Activated gamma-delta T cell (primary cell): Measurements from ENCODE around the gene FRY.

ENCODE experiments used
- DNase-seq: peaks from one replicate; lab custom pipeline; 2025; lab: John Stamatoyannopoulos, UW

The FRY gene

DNA sequence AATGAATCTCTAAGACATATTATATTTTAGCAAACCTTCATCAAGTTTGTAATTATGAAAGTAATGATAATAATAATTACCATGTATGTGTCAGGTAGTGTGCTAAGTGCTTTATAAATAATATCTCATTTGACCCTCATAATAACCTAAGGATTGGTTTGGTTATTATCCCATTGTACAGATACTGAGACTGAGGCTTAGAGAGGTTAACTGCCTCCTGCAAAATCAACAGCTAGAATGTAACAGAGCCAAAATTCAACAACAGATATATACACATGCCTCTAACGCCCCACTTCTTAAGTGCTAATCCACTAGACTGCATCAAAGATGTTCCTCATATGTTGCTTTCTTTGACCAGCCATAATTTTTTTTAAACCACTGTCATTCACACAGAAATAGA lies 142.8 kb downstream of the FRY start:
- DNase-seq = no peak

DNA sequence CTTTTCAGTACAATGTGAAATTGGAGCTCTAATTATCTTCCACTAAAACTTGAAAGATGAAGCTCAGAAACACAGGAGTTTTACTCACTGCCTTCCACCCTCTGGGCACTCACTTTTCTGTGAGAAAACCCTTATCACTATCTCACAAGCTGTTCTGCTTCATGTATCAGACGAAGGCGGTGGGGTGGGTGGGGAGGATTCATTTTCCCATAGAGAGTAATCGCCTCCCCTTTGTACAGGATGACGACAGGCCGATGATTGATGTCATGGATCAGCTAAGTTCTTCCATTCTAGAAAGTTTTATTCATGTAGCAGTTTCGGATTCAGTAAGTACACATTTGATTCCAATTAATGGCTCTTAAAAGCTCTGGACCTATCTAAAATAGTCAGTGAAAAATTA lies 143.7 kb downstream of the FRY start:
- no peak for DNase-seq

DNA sequence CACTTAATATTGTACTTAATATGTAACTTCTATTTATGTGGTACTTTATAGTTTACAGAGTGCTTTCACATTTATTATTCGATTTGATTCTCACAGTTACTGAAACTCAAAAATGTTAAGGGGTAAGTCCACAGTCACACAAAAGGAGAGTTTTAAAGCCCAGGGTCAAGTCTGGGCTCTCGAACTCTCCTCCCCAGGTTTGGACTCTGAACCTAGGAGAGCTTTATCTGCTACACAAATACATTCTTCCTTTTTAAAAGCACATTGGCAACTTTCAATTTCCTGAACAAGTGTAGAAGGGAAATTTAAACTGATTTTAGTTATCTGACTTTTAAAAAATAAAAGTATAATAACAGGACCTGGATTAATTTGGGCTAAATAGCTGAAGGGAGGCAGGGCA lies 144.4 kb downstream of the FRY start:
- DNase-seq = no peak

DNA sequence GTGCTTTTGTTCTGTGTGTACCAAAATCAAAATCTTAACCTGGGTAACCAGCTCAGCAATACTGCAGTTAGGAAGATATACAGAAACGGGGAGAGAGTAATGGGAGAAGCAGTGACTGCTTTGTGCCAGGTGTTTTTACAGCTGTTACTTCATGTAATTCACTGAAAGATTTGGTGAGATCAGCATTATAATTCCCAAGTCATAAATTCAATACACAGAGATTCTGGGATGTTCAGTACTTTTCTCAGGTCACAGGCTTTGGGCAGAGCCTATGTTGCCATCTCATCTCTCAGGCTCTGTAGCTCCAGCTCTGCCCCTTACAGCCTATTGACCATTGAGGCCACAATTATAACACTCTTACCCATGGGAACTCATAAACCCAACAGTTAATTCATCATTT lies 145.1 kb downstream of the FRY start:
- DNase-seq = no peak

DNA sequence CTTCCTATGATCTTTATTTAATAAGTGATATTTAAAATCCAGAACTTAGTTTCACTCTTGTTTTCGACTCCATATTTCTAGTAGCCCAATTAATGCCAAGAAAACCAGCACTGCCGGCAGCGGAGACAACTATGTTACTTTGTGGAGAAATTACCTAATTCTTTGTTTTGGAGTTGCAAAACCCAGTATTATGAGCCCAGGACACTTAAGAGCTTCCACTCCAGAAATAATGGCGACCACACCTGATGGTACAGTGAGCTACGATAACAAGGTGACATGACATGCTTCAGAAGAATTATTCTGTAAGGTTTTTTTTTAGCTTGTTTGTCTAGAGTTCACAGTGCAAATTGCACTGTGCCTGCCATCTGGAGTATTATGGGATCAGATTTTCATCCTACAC lies 147.2 kb downstream of the FRY start:
- DNase-seq = no peak

DNA sequence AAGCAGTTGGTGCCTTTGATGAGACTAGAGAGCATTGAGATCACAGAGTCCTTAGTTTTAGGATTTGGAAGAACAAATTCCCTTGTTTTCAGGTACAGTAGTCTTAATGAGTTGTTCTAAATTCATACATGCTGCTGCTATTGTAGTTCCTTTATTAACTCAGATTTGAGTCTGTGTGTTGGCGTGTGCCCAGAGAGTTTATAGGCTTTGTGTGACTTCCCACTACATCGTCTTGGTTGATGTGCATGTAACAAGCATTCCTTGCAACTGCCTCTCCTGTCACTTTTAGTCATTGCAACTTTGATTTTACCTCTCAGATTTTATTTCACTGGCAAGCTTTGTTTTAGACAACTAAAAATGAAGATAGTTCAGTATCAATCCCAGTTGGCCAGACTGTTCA lies 148.1 kb downstream of the FRY start:
- no peak for DNase-seq

DNA sequence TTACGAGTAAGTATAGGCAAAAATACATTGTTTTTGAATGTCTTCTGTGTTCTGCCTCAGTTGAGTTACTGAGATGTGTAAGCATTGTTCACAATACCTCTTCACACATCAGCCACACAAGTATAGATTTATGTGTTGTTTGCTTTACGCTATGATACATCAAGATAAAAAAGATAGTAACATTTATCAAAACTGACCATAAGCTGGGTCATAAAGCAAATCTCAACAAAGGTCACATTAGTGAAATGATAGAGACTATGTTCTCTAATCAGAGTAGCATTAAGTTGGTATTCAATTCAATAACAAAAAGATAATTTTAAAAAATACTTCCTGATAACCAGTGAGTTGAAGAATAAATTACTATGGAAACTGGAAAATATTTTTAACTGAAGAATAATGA lies 156.1 kb downstream of the FRY start:
- no peak for DNase-seq

DNA sequence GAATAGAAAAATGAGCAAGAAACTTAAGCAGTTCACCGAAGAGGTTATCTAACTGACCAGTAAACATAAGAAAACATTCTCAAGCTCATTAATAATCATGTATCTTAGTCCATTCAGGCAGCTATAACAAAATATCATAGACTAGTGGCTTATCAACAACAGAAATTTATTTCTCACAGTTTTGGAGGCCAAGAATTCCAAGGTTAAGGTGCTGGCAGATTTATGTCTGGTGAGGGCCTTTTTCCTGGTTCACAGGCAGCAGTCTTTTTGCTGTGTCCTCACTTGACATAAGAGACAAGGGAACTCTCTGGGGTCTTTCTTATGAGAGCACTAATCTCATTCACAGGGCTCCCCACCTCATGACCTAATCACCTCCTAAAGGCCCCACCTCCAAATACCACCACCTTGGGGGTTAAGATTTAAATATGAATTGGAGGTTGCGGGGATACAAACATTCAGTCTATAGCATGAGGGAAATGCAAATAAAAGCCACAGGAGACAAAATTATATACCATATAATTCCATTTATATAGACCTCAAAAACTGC lies 160.0 kb downstream of the FRY start:
- DNase-seq = no peak

DNA sequence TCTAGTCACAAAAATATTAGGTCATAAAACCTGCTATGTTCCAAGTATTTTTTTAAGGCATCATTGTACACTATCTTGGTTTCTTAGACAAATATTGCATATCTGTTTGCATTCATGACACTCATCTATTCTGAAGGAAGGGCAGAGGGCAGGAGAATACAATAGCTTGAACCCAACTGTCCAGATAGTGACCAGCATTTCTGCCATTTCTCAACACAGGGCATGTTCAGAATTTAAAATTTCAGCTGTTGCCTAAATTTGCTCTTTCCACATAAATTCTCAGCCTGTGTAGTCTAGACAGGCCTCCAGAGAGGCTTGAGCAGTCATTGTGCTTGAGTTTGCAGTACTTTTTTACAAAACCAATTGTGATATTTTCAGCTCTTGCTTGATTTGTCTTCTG lies 164.1 kb downstream of the FRY start:
- no peak for DNase-seq

DNA sequence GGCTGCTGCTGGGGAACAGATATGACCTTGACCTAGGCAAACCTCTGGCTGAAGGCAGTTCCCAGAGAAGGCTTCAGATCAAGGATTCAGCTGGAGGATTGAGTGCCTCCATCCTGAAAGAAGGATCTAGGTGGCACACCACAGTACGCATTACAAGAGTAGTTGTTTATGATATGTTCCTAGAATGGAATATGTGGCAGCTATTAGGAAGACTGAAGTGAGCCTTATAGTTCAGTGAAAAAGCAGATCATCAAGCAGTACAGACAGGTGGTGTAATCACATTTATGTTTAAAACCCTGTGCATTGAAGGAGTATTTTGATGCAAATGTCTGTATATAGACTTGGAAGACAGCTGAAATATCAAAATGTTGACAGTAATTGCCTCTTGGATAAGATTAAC lies 167.6 kb downstream of the FRY start:
- DNase-seq = no peak

DNA sequence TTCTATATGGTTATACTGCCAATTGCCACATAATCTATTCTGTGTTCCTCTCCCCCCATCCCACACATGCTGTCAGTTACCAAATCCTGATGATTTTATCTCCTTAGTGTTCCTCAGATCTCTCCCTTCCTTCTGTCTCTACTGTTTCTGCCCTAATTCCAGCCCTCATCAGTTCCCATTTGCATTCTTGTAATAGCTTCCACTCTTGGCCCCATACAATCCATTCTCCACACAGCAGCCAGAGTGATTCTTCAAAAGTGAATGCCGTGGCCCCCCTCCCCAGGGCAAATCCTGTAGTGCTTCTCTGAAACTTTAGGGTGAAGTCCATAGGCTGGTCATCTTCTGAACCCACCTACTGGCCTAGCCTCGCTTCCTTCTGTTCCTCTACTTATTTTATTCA lies 169.2 kb downstream of the FRY start:
- DNase-seq = no peak

DNA sequence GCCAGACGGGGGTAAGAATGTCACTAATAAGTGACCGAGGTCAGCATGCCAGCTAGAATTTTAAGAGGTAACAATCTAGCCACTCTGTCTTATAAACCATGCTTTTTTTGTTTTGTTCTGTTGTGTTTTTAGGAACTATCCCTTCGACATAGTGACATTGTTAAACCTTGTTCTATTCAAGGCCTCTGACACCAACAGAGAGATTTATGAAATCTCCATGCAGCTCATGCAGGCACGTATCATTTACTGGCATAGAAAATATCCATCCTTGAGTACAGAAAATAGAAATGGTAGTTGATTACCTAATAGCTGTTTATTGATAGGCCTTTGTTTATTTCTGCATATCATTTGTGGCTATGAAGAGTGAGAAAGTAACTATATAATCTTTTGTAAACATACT lies 170.2 kb downstream of the FRY start:
- DNase-seq = no peak

DNA sequence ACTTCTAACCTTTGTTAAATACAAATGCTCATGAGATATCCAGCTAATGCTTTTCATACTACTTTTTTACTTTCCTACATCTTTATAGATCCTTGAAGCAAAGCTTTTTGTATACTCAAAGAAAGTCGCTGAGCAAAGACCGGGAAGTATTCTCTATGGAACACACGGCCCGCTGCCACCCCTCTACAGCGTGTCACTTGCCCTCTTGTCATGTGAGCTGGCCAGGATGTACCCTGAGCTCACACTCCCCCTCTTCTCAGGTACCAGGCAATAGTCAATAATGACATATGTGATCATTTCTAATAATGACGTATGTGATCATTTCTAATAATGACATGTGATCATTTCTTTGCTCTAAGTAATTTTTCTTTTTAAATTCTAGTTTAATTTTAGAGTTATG lies 170.7 kb downstream of the FRY start:
- no peak for DNase-seq

DNA sequence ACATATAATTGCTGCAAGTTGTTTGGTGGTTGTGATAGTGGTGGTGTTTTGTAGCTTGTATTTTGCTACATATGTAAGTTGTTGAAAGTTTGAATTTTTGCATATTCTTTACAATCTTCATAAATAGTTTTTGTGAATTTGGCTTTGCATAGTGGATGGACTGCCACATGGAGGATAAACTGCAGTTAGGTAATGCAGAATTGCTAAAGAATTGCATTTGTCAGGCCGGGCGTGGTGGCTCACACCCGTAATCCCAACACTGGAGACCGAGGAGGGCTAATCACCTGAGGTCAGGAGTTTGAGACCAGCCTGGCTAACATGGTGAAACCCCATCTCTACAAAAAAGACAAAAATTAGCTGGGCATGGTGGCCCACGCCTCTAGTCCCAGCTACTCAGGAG lies 171.6 kb downstream of the FRY start:
- DNase-seq = no peak

DNA sequence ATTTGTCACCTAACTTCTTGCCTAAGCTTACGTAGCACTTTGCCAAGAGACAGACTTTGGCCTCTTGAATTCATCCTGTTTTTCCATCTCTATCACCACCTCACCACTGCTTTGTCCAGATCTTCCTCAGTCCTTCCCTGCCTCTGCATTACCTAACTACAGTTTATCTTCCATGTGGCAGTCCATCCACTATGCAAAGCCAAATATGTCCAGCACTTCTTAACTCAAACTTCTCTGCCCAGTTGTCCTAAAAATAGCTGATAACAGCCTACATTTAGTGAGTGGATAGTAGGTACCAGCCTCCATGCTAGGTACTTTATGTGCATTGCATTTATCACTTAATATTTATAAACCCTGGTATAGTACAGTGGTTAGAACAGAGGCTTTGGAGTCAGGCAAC lies 172.2 kb downstream of the FRY start:
- no peak for DNase-seq

DNA sequence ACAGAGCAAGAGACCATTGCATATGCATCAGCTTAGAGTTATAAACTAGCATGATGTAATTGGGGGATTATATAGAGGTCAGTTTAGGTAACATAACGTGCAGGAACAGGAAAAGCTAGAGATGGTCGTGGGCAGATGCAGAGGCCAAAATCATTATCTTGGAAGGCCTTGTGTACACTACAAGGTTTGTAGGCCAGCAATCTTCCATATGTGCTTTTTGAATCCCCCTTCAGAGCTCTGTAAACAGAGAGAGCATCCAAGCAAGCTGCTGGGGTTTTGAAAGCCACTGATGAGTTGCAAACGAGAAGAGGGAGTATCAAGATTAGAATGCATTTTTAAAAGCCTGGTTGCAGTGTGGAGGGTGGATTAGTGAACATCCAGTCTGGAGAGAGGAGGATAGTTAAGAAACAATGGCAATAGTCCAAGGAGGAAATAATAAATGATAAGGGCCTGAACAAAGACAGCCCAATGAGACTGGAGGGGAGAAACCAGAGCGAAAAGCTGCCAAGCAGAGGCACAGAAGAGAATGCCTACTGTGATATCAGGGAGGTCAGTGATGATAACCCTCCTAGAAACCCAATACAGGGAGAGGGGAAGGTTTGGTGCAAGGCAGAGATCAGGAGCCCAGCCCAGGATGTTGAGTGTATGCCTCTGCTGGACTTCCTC lies 174.0 kb downstream of the FRY start:
- no peak for DNase-seq

DNA sequence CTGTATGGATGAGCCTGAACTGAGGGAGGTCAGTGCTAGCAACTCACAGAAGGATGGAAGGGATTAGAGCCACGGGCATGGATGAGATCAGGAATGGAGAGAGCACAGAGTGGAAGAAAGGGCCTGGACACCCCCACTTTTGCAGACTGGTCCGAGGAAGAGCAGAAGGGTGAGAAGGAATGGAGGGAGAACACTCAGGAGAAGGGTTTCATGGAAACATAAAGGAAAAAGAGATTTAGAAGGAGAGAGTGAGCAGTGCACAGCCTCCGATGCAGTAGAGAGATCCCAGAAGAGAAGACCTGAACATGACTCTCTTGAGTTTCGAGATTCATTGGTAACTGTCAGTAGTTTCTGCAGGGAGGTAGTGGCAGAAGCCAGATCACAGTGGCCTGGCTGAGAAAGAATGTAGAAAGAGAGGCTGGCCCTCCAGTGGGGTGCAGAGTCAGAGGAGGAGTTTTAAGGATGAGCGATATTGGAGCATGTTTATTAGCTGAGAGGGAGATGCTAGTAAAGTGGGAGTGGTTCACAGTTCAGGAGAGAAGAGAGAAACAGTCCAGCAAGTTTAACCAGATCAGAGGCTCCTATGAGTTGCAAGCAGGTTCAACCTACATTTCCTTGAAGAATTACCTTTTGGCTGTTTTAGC lies 174.6 kb downstream of the FRY start:
- no peak for DNase-seq

DNA sequence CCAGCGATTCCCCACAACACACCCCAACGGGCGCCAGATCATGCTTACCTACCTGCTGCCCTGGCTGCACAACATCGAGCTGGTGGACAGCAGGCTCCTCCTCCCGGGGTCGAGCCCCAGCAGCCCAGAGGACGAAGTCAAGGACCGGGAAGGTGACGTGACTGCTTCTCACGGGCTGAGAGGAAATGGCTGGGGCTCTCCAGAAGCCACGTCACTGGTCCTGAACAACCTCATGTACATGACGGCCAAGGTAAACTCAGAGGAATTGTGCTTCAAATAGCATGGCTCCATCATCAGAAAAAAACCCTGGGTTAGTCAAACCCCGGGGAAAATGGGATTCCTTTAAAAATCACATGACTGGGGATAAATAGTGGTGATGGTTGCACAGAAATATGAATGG lies 177.3 kb downstream of the FRY start:
- no peak for DNase-seq

DNA sequence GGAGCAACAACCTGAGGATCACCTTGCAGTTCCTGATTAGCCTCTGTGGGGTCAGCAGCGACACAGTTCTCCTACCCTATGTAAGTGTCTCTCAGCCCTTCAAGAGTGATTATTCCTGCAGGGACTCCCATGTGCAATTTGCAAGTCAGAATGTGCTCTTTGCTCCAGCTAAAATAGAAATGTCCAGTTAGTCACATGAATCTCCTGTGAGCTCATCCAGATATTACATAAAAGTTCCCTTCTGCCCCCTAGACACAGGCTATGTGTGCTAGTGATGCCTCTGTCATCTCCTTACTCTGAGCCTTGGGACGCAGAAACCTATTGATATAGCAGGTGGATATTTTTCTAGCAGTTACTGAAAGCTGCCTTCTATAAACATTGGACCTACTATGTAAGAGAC lies 178.1 kb downstream of the FRY start:
- no peak for DNase-seq

DNA sequence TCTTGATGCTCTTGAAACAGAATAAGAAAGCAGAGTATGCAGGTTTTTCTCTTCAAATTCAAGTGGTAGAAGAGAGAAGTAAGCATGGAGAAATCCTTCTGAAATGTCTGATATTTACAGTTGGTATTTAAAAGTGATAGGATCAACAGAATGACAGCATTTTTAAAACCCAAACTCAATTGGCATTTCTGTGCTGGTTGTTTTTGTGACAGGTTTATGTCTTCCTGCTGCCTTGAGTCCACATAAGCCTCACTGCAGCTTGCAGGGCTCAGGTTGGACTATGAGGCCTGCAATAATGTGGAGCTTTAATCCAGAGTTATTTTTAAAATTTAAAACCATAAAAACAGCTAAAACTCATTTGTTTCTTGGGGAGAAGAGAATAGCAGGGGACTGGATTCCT lies 178.5 kb downstream of the FRY start:
- no peak for DNase-seq

DNA sequence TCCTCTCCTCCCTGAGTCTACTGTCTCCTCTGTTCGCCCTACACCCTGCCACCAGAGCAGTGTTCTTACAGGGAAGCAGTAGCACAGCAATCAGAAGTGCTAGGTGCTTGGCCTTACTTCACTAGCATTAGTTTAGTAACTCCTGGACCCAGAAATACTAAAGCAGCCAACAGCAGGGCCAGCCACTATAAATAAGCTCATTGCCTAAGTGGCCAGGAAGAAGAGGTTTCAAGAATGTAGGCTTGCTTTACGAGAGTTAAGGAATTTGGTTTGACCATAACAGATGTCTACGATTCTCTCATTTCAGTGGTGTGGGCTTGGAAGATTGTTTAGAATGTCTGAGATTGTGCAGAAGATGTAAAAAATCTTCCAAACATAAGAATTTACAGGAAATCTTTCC lies 180.2 kb downstream of the FRY start:
- DNase-seq = no peak

DNA sequence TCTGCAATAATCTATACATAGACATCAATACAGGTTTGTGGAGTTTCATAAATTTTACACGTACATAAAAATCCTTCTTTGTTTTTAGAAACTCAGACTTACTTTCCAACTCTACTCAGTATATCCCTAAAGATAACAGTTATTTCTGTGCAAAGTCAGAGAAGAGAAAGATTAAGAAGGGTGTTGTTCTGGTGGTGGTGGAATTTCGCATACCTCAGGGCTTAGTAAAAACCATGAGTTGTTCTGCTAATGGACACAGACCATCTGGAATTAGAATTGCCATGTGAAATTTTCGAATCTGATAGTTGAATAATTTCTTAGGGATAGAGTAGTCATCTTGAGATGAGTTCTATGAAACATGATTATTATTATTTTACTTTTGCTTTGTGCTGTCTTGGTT lies 180.8 kb downstream of the FRY start:
- DNase-seq = no peak

DNA sequence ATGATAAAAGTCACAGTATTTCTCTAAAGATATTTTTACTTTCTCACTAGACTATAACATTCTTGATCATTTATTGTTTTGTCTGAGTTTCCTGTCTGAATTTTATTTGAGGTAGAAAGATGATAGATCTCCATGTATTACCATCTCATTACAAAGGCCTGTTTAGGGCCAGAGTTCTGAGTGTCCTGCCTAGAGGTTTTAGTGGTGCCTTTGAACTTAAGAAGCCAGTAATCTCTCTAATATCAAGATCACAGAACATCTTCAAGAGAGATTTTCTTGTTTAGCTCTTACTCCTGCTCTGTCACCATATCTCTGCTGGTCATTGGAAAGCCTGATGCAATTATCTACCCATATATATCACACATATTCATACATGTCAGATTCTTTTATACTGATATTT lies 182.1 kb downstream of the FRY start:
- no peak for DNase-seq

DNA sequence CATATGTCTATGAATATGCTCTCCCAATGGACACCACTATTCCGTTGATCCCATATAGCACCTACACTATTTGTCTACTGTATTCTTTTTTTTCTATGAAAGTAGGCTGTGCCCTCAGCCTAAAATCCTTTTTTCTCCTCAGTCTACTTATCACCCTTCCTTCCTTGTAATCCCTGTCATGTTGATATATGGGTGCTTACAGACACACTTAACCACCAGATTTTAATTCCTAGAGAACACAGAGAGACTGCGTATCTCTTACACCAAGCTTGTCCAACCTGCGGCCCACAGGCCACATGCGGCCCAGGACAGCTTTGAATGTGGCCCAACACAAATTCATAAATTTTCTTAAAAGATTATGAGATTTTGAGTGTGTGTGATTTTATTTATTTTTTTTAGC lies 182.5 kb downstream of the FRY start:
- DNase-seq = no peak
